GM06990 (cell line): Measurements from ENCODE around the gene PDE8B.

ENCODE experiments used
- DNase-seq: peaks from one replicate; pipeline ENCODE4 v3.0.0-alpha.2; 2011; ENCODE audit not compliant: insufficient read length; ENCODE audit errors: extremely low read depth
- H3K27me3 ChIP-seq: replicated peaks from 2 replicates; pipeline ENCODE4 v1.6.0; 2011; ENCODE audit warnings: low read length; ENCODE audit not compliant: control insufficient read depth, insufficient read depth
- H3K36me3 ChIP-seq: 2 replicates; pipeline ENCODE4 v1.5.1; 2011; ENCODE audit warnings: low read length; ENCODE audit not compliant: control insufficient read depth, insufficient read depth
- H3K4me3 ChIP-seq: replicated peaks from 2 replicates; pipeline ENCODE4 v1.5.1; 2011; ENCODE audit warnings: low read depth, mild to moderate bottlenecking, control low read depth, low read length
- CTCF ChIP-seq: IDR thresholded peaks from 2 replicates; pipeline ENCODE4 v1.5.1; 2011; ENCODE audit warnings: low read length, control low read depth, mild to moderate bottlenecking, inconsistent platforms; ENCODE audit not compliant: insufficient read depth, poor library complexity, severe bottlenecking

PDE8B gene

GRCh38 chr5:77181173-77181572 is 29.3 kb upstream of the PDE8B start:
- H3K36me3 ChIP-seq: no peaks in the 10 kb centered on the region
- no peak for TF ChIP-seq CTCF

GRCh38 chr5:77181596-77182304 is 28.7 kb upstream of the PDE8B start:
- DNase-seq: no peak
- H3K4me3 ChIP-seq: no peak overlapping the region
- no peaks in the 10 kb centered on the region for H3K36me3 ChIP-seq
- H3K27me3 ChIP-seq: no peaks in the 10 kb centered on the region; the same call in none of the 2 replicates
- no peak for TF ChIP-seq CTCF

More at GRCh38 chr5:77181173-77181572, 29.3 kb upstream of the PDE8B start:
- no peak for DNase-seq
- Histone ChIP-seq H3K4me3 (no peak overlapping the region), H3K27me3 (no peaks in the 10 kb centered on the region; the same call in none of the 2 replicates)

GRCh38 chr5:77182367-77182766 is 28.1 kb upstream of the PDE8B start:
- no peak overlapping the region for H3K4me3 ChIP-seq
- no peaks in the 10 kb centered on the region for H3K36me3 ChIP-seq
- no peak for TF ChIP-seq CTCF
- H3K27me3 ChIP-seq: no peaks in the 10 kb centered on the region; the same call in none of the 2 replicates
- DNase-seq: no peak

- Histone ChIP-seq H3K27me3 (peaks cover 3% of the 10 kb centered on the region), H3K4me3 (no peak overlapping the region), H3K36me3 (no peaks in the 10 kb centered on the region)
- DNase-seq: no peak
- no peak for TF ChIP-seq CTCF
Measured at GRCh38 chr5:77186652-77187370, 23.7 kb upstream of the PDE8B start.

- Histone ChIP-seq H3K36me3 (no peaks in the 10 kb centered on the region), H3K27me3 (peaks cover 3% of the 10 kb centered on the region), H3K4me3 (no peak overlapping the region)
- no peak for TF ChIP-seq CTCF
- DNase-seq: no peak
Measured at GRCh38 chr5:77189421-77189820, 21.1 kb upstream of the PDE8B start.
